ENCODE data around the gene SPATA9. TPM values are rescaled to one million over a fixed set of nuclear protein-coding genes. Genes with fewer than 3 reads are reported as not detected.
A peak's percentile ranks its signal among the peaks of the same experiment; 100 is the strongest.

SPATA9 gene
- 0.67 to 1.7 TPM (median 1.1 TPM) in 3 replicates for total RNA-seq
- long read RNA-seq, partial matches to known transcripts: 0 of 2 reads
- long read RNA-seq, other reads (novel, unspliced or antisense): 2 of 2 reads

- Mint-ChIP-seq H3K27me3 (ENCODE audit: low read depth) (no peaks in the 10 kb centered on the region), H3K36me3 (ENCODE audit: low read depth) (peaks cover 1% of the 10 kb centered on the region), H3K27ac (ENCODE audit: unreplicated experiment) (no peak within 1 kb of the TSS), H3K4me1 (ENCODE audit: low read depth) (no peaks in the 10 kb centered on the region), H3K9me3 (ENCODE audit: low read depth) (no peaks in the 10 kb centered on the region), H3K4me3 (ENCODE audit: unreplicated experiment) (no peak within 1 kb of the TSS)
- TF ChIP-seq CTCF (IDR thresholded peaks at IDR 0.05): no peak
- DNase-seq (ENCODE audit: low spot score): no peak
These were observed at the start of gene SPATA9 for GRCh38 chr5:95682891-95683290. Gene SPATA9 (minus strand): TSS chr5:95682991. CDS start chr5:95682854, 137 bp downstream.

- peak; percentile 25 for TF ChIP-seq CTCF (IDR thresholded peaks at IDR 0.05)
- H3K4me3 Mint-ChIP-seq (ENCODE audit: unreplicated experiment): peak overlapping the region; percentile 93
- no peaks in the 10 kb centered on the region for H3K9me3 Mint-ChIP-seq (ENCODE audit: low read depth)
- DNase-seq (ENCODE audit: low spot score): peak; percentile 92
- peak overlapping the region; percentile 91 for H3K27ac Mint-ChIP-seq (ENCODE audit: unreplicated experiment)
- H3K36me3 Mint-ChIP-seq (ENCODE audit: low read depth): no peaks in the 10 kb centered on the region
- H3K4me1 Mint-ChIP-seq (ENCODE audit: low read depth): peaks cover 70% of the 10 kb centered on the region
- no peaks in the 10 kb centered on the region for H3K27me3 Mint-ChIP-seq (ENCODE audit: low read depth)
These were observed 49.1 kb upstream of the SPATA9 start for GRCh38 chr5:95731571-95732554.

GRCh38 chr5:95730730-95731570, 48.2 kb upstream of the SPATA9 start, which contains the start of gene RHOBTB3:
Gene RHOBTB3 (plus strand): TSS chr5:95731336. CDS start chr5:95731683, 347 bp downstream.
- Mint-ChIP-seq H3K27me3 (ENCODE audit: low read depth) (no peaks in the 10 kb centered on the region), H3K9me3 (ENCODE audit: low read depth) (no peaks in the 10 kb centered on the region), H3K4me3 (ENCODE audit: unreplicated experiment) (peak within 1 kb of the TSS; percentile 93), H3K27ac (ENCODE audit: unreplicated experiment) (peak within 1 kb of the TSS; percentile 94), H3K4me1 (ENCODE audit: low read depth) (peaks cover 79% of the 10 kb centered on the region), H3K36me3 (ENCODE audit: low read depth) (no peaks in the 10 kb centered on the region)
- DNase-seq (ENCODE audit: low spot score): peak; percentile 95
- no peak for TF ChIP-seq CTCF (IDR thresholded peaks at IDR 0.05)

GRCh38 chr5:95730011-95730700, 47.4 kb upstream of the SPATA9 start:
- Mint-ChIP-seq H3K4me1 (ENCODE audit: low read depth) (peaks cover 84% of the 10 kb centered on the region), H3K36me3 (ENCODE audit: low read depth) (no peaks in the 10 kb centered on the region), H3K27me3 (ENCODE audit: low read depth) (no peaks in the 10 kb centered on the region), H3K27ac (ENCODE audit: unreplicated experiment) (peak overlapping the region; percentile 94), H3K9me3 (ENCODE audit: low read depth) (no peaks in the 10 kb centered on the region), H3K4me3 (ENCODE audit: unreplicated experiment) (peak overlapping the region; percentile 78)
- DNase-seq (ENCODE audit: low spot score): no peak
- no peak for TF ChIP-seq CTCF (IDR thresholded peaks at IDR 0.05)

Measured in chondrocyte (in vitro differentiated cells).